Heart right ventricle (tissue), 16 donors: ENCODE results near the gene LCAT. TPM values are rescaled to one million over a fixed set of nuclear protein-coding genes. Genes with fewer than 3 reads are reported as not detected.
A peak's percentile ranks its signal among the peaks of the same experiment; 100 is the strongest.

ENCODE experiments used
- ATAC-seq, 8 donors: fragments of 200-7000 bp; cut with Tn5 transposase; one replicate each; pipeline ENCODE4 v1.9.1; 2020; ENCODE audit warnings: mild to moderate bottlenecking in 8 of 8, moderate library complexity in 8 of 8, moderate number of reproducible peaks in 1 of 8
- DNase-seq, 2 donors: peaks; one replicate each; pipeline ENCODE4 v3.0.0-alpha.2; 2020
- H3K27ac ChIP-seq, 10 donors: fragments of 200-600 bp; sonication (generic) in 2 of 10; one replicate each; pipeline versions ENCODE4 v1.5.0 to v1.8.0; 2020 to 2022; ENCODE audit warnings: mild to moderate bottlenecking in 3 of 10
- H3K27me3 ChIP-seq, 7 donors: fragments of 200-600 bp; one replicate each; pipeline ENCODE4 v1.8.0; 2021 to 2022; ENCODE audit warnings: mild to moderate bottlenecking in 2 of 7
- H3K36me3 ChIP-seq, 9 donors: fragments of 200-600 bp; sonication (generic) in 1 of 9; one replicate each; pipeline versions ENCODE4 v1.5.0 to v1.8.0; 2020 to 2022; ENCODE audit warnings: mild to moderate bottlenecking in 2 of 9
- H3K4me1 ChIP-seq, 9 donors: fragments of 200-600 bp; sonication (generic) in 1 of 9; one replicate each; pipeline versions ENCODE4 v1.5.0 to v1.8.0; 2020 to 2022; ENCODE audit warnings: mild to moderate bottlenecking in 4 of 9
- H3K4me3 ChIP-seq, 10 donors: fragments of 200-600 bp; sonication (generic) in 2 of 10; one replicate each; pipeline versions ENCODE4 v1.5.0 to v1.8.0; 2020 to 2022; ENCODE audit warnings: mild to moderate bottlenecking in 7 of 10, moderate library complexity in 2 of 10
- H3K9me3 ChIP-seq, 11 donors: fragments of 200-600 bp in 10 of 11; sonication (generic) in 2 of 11; one replicate each; pipeline versions ENCODE4 v1.5.0 to v1.8.0; 2013 to 2022; ENCODE audit warnings: mild to moderate bottlenecking in 2 of 11, control low read depth in 1 of 11, moderate library complexity in 1 of 11
- WGBS, 2 donors: extraction: QIAGEN DNeasy Blood & Tissue Kit; methylation state at CpG; one replicate each; pipeline ENCODE4 v1.1.7; 2013; ENCODE audit warnings: inconsistent platforms in 1 of 2; 5-methylcytosine and 5-hydroxymethylcytosine counted together
- intact Hi-C, 10 donors: fragments of 100-400 bp; cut with DNase I; formaldehyde crosslinking; loops; one replicate each; pipeline versions ENCODE4 v1.11.1 to v1.14.2; 2022
- polyA plus RNA-seq, 2 donors: library from polyadenylated mRNA; stranded (reverse); fragments of 200-250 nt; gene quantifications; one replicate each; pipeline ENCODE4 v1.2.3, GENCODE V29; 2013
- total RNA-seq, 10 donors: library from RNA; stranded (reverse); fragmentation: NEBNext Ultra II Directional in 3 of 10; extraction: Animal tissue kit (Norgen Biotek cat#: 25700) in 3 of 10; gene quantifications; one replicate each; pipeline versions ENCODE4 v1.2.1 to v1.2.4, GENCODE V29; 2021 to 2023
- TF ChIP-seq, protein P1 (sequence below), 9 donors: fragments of 200-600 bp; sonication (generic) in 2 of 9; IDR thresholded peaks; one replicate each; pipeline versions ENCODE4 v1.5.0 to v1.8.0; 2021 to 2022; ENCODE audit warnings: antibody characterized with exemption in 9 of 9, mild to moderate bottlenecking in 5 of 9, moderate library complexity in 1 of 9
- donor health status: Arrhythmogenic right ventricular cardiomyopathy.
- donor health status: ischemic (EF 13 %, LVEDD 7.1; RV severe dilation, severe dysfunction).
- donor health status: healthy with polysubstance abuse.
- donor health status: DM: no; HTN: yes; CAD: no.
- donor health status: DM: no; HTN: no; CAD: no.
- donor health status: ischemic (EF 25% LVEDD 6.9; RV normal size, moderate dysfunction).
- donor health status: ischemic (EF 25% LVEDD 5.7; RV mildly dilated, moderate dysfunction).
- donor health status: healthy.
- donor health status: DM: yes; HTN: yes; CAD: no.
- donor health status: Ischemic cardiomyopathy.
- donor health status: ischemic (EF 35%, LVEDD 5.7; RV mildly dilated, moderate dysfunction).
- donor health status: nonischemic (EF 11% LVEDD 7.7; RV severe dilation, severe dysfunction).
- donor health status: DM: yes; HTN: yes; CAD: no.
- donor health status: PGD.
- donor health status: ischemic (EF 29% LVEDD 5.4; RV normal size, mild dysfunction).
- donor health status: nonischemic (EF 23%, LVEDD 6.1; RV moderate dilation, normal function).

The LCAT gene
- total and polyA plus RNA-seq, 12 donors = 14.4 to 96.5 (median 20.6) TPM

DNA sequence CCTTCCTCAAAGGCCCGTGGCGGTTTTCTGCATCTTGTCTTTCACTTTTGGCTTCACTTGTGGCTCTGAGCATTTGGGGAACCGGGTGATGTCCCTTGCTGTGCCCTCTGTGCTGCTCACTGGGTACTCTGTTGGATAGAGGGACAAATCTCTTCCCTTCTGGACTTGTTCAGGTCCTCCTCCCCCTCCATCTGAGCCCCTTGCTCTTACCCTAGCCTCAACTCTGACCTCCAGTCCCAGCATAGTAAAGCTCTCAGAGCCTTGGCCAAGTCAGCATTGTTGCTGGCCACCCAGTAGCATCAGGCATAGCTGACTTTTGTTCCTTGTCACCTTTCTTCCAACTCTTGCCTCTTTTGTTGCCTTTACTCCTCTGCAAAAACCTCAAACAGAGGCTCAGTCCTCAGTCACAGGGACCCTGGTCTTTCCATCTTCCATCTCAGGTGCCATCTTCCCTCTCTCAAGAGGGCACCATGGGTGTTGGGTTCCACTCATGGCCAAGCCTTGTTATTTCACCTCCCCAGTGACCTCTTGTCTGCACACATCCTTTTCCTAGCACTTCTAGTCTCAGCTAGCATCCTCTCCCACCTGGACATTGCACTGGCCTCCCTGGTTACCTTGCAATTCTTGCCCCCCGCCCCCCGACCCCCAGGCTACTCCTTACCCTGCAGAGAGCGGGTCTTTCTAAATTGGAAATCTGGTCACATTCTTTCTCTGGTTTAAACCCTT is 6.9 kb downstream of the LCAT start:
- Histone ChIP-seq H3K27me3 (no peaks in the 10 kb centered on the region), H3K4me1 (peaks cover 4 to 52% (median 33%) of the 10 kb centered on the region in 9 donors), H3K36me3 (peaks cover 0 to 62% (median 18%) of the 10 kb centered on the region in 9 donors), H3K4me3 (peak overlapping the region; percentile 70 to 96 (median 86)), H3K27ac (peak overlapping the region; percentile 70 to 98 (median 95)), H3K9me3 (no peaks in the 10 kb centered on the region)
- intact Hi-C loops = loop anchor here in 5 of 10 donors (2.0 to 10.0 kb wide), 6 partner anchors 30 to 412 kb away; partner anchors contain the start of gene RIPOR1 (in 3 of the 5)
- peak in 1 of 2 donors; percentile 78 for DNase-seq
- WGBS, 2 donors = 46 to 47% methylated on average over 6 of the region's 6 CpGs
- TF ChIP-seq, protein P1, sequence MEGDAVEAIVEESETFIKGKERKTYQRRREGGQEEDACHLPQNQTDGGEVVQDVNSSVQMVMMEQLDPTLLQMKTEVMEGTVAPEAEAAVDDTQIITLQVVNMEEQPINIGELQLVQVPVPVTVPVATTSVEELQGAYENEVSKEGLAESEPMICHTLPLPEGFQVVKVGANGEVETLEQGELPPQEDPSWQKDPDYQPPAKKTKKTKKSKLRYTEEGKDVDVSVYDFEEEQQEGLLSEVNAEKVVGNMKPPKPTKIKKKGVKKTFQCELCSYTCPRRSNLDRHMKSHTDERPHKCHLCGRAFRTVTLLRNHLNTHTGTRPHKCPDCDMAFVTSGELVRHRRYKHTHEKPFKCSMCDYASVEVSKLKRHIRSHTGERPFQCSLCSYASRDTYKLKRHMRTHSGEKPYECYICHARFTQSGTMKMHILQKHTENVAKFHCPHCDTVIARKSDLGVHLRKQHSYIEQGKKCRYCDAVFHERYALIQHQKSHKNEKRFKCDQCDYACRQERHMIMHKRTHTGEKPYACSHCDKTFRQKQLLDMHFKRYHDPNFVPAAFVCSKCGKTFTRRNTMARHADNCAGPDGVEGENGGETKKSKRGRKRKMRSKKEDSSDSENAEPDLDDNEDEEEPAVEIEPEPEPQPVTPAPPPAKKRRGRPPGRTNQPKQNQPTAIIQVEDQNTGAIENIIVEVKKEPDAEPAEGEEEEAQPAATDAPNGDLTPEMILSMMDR (IDR thresholded peaks at IDR 0.05) = no peak
- no peak for ATAC-seq

DNA sequence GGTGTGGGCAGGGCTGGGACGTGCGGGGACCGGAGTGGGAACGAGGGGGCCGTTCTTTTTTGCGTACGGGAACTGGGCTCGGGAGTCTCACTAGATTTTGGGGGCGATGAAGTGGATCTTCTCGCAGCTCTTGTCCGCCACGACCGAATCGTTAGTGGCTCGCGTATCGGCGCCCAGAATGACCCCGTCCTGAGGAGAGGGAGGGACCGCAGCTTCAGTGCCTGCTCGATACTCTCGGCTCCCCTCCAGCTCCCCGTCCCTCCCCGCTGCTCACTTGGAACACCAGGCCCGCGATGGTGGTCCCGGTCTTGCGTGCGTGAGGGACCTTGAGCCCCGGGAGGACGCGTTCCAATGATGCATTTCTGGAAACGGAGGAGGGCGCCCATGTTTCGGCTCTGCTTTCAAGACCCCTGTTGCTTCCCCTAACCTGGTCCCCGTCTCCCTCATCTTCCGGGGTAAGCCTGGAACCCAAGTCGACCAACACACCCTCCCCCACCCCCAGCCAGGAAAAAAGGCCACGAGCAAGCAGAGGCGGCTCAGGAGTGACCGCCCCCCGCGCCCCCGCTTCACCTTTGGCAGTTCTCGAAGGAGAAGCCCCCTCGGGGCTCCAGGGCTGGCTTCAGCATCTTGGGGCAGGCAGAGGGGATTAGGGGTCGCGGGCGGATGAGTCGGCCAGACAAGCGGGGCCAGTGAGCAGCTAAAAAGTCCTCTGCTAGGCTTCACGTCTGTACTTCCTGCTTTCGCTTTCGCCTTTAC is 7.6 kb downstream of the LCAT start, which contains the start of gene PSMB10:
Gene PSMB10 (minus strand): TSS at position 727 of the 756 bp plus-strand sequence. CDS start 101 bp downstream, at position 626.
- Histone ChIP-seq H3K4me3 (peak within 1 kb of the TSS; percentile 70 to 96 (median 86)), H3K36me3 (peaks cover 0 to 60% (median 13%) of the 10 kb centered on the region in 9 donors), H3K27ac (peak within 1 kb of the TSS; percentile 70 to 98 (median 95)), H3K27me3 (no peaks in the 10 kb centered on the region), H3K9me3 (no peaks in the 10 kb centered on the region), H3K4me1 (peaks cover 4 to 45% (median 33%) of the 10 kb centered on the region in 9 donors)
- ATAC-seq (peak; percentile 13 to 60 (median 35)), DNase-seq (peak; percentile 45 to 52)
- intact Hi-C loops = loop anchor here in 5 of 10 donors (2.0 to 10.0 kb wide), 6 partner anchors 30 to 412 kb away; partner anchors contain the start of gene RIPOR1 (in 3 of the 5)
- TF ChIP-seq, protein P1 (IDR thresholded peaks at IDR 0.05) = peak in 2 of 9 donors; percentile 7 to 10
- 0 to 1% methylated on average over 53 to 54 of the region's 54 CpGs for WGBS, 2 donors

DNA sequence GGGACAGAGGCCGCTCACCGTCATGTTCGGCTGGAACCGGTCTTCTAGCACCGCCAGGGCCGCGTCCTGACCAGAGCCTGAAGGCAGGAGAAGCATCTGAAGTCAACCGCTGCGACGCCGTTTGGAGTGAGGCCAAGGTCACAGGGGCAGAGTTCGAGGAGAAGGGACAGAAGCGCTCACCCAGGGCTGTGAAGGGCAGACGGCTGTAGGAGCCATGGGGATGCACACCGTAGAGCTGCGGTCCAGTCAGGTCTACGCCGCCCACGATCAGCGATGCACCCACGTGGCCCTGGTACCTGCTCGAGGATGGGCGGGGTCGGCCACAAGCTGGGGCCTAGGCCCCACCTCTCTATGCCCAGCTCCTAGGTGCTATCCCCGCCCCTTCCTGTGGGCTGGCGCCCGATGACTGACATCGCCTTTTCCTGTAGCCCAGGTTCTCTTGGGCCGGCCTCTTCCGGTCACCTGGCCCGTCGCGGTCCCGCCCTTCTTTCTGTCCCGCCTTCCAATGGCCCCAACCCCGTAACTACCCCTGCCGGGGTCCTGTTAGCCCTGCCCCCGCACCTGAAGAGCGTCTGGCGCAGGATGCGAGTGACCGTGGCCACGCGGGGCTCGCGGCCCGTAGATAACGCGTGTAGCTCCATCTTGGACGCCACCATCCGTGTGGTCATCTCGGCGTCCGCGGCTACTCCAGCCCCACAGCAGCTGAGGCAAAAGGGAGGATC is 8.4 kb downstream of the LCAT start:
- H3K4me1 ChIP-seq = peaks cover 4 to 40% (median 33%) of the 10 kb centered on the region in 9 donors
- TF ChIP-seq, protein P1 (IDR thresholded peaks at IDR 0.05) = peak in 1 of 9 donors; percentile 5
- ATAC-seq (peak; percentile 90 to 95 (median 92)), DNase-seq (peak; percentile 92 to 94)
- no peaks in the 10 kb centered on the region for H3K27me3 ChIP-seq
- intact Hi-C loops = loop anchor here in 5 of 10 donors (2.0 to 10.0 kb wide), 6 partner anchors 31 to 411 kb away; partner anchors contain the start of gene RIPOR1 (in 3 of the 5)
- H3K9me3 ChIP-seq = no peaks in the 10 kb centered on the region
- peak overlapping the region; percentile 70 to 96 (median 86) for H3K4me3 ChIP-seq
- H3K36me3 ChIP-seq = peaks cover 0 to 59% (median 9%) of the 10 kb centered on the region in 9 donors
- peak overlapping the region; percentile 70 to 98 (median 95) for H3K27ac ChIP-seq
- WGBS, 2 donors = 2 to 6% methylated on average over 55 of the region's 55 CpGs
